ENCODE data around the gene SLC16A2.
A peak's percentile ranks its signal among the peaks of the same experiment; 100 is the strongest.

Gene SLC16A2

DNA sequence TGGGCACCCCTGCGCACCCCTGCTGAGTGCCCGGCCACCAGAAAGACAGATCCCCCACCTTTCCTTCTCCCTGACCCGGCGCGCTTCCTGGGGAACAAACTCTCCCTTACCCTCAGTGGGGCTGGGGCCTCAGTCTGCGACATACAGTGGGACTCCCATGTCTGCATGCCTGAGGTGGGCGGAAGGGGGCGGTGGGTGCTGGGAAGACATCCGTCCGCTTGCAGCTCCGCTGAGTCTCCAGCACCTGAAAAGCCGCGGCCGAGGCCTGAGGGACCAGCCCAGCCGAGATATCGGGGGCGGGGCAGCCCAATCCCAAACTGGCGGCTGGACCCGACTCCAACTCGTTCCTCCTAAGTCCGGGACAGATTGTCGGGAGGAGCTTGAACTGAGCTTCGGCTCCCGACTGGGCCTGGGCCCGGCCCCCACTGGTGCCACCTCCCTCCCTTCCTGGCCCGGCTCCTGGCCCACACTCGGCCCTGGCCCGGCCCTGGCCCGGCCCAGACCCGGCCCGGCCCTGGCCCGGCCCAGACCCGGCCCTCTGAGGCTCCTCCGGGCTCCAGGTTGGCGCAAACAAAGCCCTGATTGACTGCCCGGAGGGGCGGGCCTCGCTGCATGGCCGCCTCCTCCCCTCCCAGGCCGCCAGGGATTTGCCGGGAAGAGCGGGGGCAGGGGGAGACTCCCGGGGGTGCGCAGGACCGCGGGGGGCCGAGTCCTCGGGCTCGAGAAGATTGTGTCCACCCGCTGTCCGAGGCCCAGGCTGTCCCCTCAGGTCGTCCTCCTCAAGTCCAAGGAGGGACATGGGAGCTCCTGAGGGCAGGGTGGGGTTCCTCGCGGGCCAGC is 877 bp upstream of the SLC16A2 start (continued):
- TF ChIP-seq ZNF423 (tag by site-specific recombination; IDR thresholded peaks at IDR 0.05) (peak; percentile 95), ZNF292 (tag by site-specific recombination; IDR thresholded peaks at IDR 0.05; ENCODE audit: borderline replicate concordance, low read depth) (no peak), ZBTB1 (tag by site-specific recombination; IDR thresholded peaks at IDR 0.05) (no peak), ZNF138 (tag by site-specific recombination; IDR thresholded peaks at IDR 0.05; ENCODE audit: borderline replicate concordance) (no peak), ZNF692 (tag by site-specific recombination; IDR thresholded peaks at IDR 0.05) (0 out of 2 replicates have a peak, but pooled peaks have one; percentile 27), ZNF157 (tag by site-specific recombination; IDR thresholded peaks at IDR 0.05) (no peak), ZNF2 (tag by site-specific recombination; IDR thresholded peaks at IDR 0.05) (peak; percentile 12; the same call in 1 of the 2 replicates), KLF16 (tag by site-specific recombination; IDR thresholded peaks at IDR 0.05) (peak; percentile 34; the same call in 1 of the 2 replicates), SP3 (tag by site-specific recombination; IDR thresholded peaks at IDR 0.05) (peak; percentile 56; the same call in 1 of the 2 replicates), GLIS2 (tag by site-specific recombination; IDR thresholded peaks at IDR 0.05) (peak; percentile 76), ZNF501 (tag by site-specific recombination; IDR thresholded peaks at IDR 0.05) (0 out of 2 replicates have a peak, but pooled peaks have one; percentile 39), KLF1 (tag by site-specific recombination; IDR thresholded peaks at IDR 0.05) (peak; percentile 73), KLF8 (tag by site-specific recombination; IDR thresholded peaks at IDR 0.05) (no peak; the same call in 1 of the 2 replicates), ZNF830 (tag by site-specific recombination; IDR thresholded peaks at IDR 0.05; ENCODE audit: low read depth) (no peak), KLF9 (tag by site-specific recombination; IDR thresholded peaks at IDR 0.05; ENCODE audit: low read depth) (peak; percentile 56; the same call in 1 of the 2 replicates), ZNF221 (tag by site-specific recombination; IDR thresholded peaks at IDR 0.05; ENCODE audit: borderline replicate concordance) (no peak), ZNF768 (tag by site-specific recombination; IDR thresholded peaks at IDR 0.05) (no peak), ZSCAN30 (tag by site-specific recombination; IDR thresholded peaks at IDR 0.05) (peak; percentile 44; the same call in 1 of the 2 replicates), ZNF561 (tag by site-specific recombination; IDR thresholded peaks at IDR 0.05; ENCODE audit: borderline replicate concordance) (0 out of 2 replicates have a peak, but pooled peaks have one; percentile 15), ZFHX2 (tag by site-specific recombination; conservative IDR thresholded peaks at IDR 0.05) (peak; percentile 56; the same call in 1 of the 2 replicates), ZBTB8A (tag by site-specific recombination; IDR thresholded peaks at IDR 0.05) (peak; percentile 68), ZSCAN23 (tag by site-specific recombination; IDR thresholded peaks at IDR 0.05) (0 out of 2 replicates have a peak, but pooled peaks have one; percentile 29), ZNF76 (tag by site-specific recombination; IDR thresholded peaks at IDR 0.05; ENCODE audit: borderline replicate concordance, low read depth) (peak; percentile 42; the same call in 1 of the 2 replicates), ZNF335 (tag by site-specific recombination; conservative IDR thresholded peaks at IDR 0.05) (peak; percentile 88)
- TF ChIP-seq, protein P1, sequence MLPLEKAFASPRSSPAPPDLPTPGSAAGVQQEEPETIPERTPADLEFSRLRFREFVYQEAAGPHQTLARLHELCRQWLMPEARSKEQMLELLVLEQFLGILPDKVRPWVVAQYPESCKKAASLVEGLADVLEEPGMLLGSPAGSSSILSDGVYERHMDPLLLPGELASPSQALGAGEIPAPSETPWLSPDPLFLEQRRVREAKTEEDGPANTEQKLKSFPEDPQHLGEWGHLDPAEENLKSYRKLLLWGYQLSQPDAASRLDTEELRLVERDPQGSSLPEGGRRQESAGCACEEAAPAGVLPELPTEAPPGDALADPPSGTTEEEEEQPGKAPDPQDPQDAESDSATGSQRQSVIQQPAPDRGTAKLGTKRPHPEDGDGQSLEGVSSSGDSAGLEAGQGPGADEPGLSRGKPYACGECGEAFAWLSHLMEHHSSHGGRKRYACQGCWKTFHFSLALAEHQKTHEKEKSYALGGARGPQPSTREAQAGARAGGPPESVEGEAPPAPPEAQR (tag by site-specific recombination; IDR thresholded peaks at IDR 0.05) = no peak
- TF ChIP-seq, protein P2, sequence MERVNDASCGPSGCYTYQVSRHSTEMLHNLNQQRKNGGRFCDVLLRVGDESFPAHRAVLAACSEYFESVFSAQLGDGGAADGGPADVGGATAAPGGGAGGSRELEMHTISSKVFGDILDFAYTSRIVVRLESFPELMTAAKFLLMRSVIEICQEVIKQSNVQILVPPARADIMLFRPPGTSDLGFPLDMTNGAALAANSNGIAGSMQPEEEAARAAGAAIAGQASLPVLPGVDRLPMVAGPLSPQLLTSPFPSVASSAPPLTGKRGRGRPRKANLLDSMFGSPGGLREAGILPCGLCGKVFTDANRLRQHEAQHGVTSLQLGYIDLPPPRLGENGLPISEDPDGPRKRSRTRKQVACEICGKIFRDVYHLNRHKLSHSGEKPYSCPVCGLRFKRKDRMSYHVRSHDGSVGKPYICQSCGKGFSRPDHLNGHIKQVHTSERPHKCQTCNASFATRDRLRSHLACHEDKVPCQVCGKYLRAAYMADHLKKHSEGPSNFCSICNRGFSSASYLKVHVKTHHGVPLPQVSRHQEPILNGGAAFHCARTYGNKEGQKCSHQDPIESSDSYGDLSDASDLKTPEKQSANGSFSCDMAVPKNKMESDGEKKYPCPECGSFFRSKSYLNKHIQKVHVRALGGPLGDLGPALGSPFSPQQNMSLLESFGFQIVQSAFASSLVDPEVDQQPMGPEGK (tag by site-specific recombination; IDR thresholded peaks at IDR 0.05) = no peak; the same call in none of the 2 replicates

Data from HEK293 (cell line).